ENCODE results near the gene GFY.

DNA sequence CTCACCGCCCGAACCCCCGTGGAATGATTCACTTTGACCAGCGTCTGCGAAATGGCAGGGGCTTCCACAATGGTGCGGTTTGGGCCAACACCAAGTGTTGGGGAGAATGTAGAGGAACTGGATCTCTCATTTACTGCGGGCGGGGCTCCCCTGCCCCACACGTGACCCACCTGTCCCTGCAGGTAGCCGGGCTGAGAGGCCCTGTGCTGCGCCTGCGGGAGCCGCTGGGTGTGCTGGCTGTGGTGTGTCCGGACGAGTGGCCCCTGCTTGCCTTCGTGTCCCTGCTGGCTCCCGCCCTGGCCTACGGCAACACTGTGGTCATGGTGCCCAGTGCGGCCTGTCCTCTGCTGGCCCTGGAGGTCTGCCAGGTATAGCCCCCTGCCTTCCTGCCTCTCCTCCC, 43.0 kb downstream of the GFY start:
- TF ChIP-seq POLR2A (IDR thresholded peaks at IDR 0.05; ENCODE audit: low read depth, low read length) = no peak
- no peak for TF ChIP-seq POLR2AphosphoS5 (IDR thresholded peaks at IDR 0.05; ENCODE audit: low read depth, low read length)
- TF ChIP-seq TAF1 (IDR thresholded peaks at IDR 0.05; ENCODE audit: low read depth, low read length) = no peak
